ENCODE data around the gene EPHA6. TPM values are rescaled to one million over a fixed set of nuclear protein-coding genes. Genes with fewer than 3 reads are reported as not detected.

Gene EPHA6
- total RNA-seq, 1 experiment from 2014 or later: 0.61 TPM

DNA sequence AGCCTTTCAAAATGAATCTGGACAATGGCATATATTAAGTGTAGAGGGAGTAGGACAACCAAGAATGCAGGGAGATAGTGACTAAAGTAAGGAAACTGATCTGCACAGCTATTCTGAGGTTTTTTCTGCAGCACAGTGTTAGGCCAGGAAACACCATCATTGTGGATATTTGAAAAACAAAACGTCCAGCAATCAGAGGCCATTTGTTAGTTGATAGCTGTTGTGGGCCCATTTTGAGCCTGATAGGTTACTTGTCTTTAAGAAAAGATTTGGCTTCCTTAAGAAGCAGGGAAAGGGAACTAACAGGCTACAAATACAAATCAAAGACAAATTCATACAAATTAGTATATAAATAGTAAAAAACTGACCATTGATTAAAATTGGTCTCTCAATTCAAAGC is 574.4 kb downstream of the EPHA6 start:
- no peak overlapping the region for H2BK5ac ChIP-seq (ENCODE audit: insufficient read length, low read length)
- H3K4ac ChIP-seq (ENCODE audit: low read depth, low read length): no peak overlapping the region
- H3K23ac ChIP-seq (ENCODE audit: insufficient read length, low read depth, low read length): no peak overlapping the region
- H4K8ac ChIP-seq (replicated peaks; ENCODE audit: insufficient read length, low read depth, low read length): no peak overlapping the region
- no peaks in the 10 kb centered on the region for H3K27me3 ChIP-seq (ENCODE audit: insufficient read depth, low read length)
- H2BK120ac ChIP-seq (ENCODE audit: low read depth, low read length, poor library complexity, severe bottlenecking): no peak overlapping the region
- H3K9me3 Mint-ChIP-seq: peaks cover 22 to 30% of the 10 kb centered on the region in 2 experiments
- WGBS (ENCODE audit: extremely low coverage, insufficient read length, low lambda C conversion rate): no CpG with 5 or more reads among the region's 1 CpG
- TF ChIP-seq, protein P1, sequence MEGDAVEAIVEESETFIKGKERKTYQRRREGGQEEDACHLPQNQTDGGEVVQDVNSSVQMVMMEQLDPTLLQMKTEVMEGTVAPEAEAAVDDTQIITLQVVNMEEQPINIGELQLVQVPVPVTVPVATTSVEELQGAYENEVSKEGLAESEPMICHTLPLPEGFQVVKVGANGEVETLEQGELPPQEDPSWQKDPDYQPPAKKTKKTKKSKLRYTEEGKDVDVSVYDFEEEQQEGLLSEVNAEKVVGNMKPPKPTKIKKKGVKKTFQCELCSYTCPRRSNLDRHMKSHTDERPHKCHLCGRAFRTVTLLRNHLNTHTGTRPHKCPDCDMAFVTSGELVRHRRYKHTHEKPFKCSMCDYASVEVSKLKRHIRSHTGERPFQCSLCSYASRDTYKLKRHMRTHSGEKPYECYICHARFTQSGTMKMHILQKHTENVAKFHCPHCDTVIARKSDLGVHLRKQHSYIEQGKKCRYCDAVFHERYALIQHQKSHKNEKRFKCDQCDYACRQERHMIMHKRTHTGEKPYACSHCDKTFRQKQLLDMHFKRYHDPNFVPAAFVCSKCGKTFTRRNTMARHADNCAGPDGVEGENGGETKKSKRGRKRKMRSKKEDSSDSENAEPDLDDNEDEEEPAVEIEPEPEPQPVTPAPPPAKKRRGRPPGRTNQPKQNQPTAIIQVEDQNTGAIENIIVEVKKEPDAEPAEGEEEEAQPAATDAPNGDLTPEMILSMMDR (conservative IDR thresholded peaks at IDR 0.05): no peak
- no peak overlapping the region for H3K4me3 Mint-ChIP-seq
- no peak overlapping the region for H3K27ac ChIP-seq (ENCODE audit: insufficient read length, low read depth, low read length)
- no peak overlapping the region for H3K14ac ChIP-seq (ENCODE audit: insufficient read depth, low read length)
- H2AK5ac ChIP-seq (ENCODE audit: insufficient read length, low read length): no peak overlapping the region
- no peaks in the 10 kb centered on the region; the same call in 1 of the 2 replicates for H3K4me1 ChIP-seq (ENCODE audit: insufficient read depth, low read length)
- H2AFZ ChIP-seq (ENCODE audit: low read length): no peak overlapping the region
- no peak overlapping the region for H3K4me2 ChIP-seq (ENCODE audit: insufficient read depth, insufficient read length, low read length)
- H3K9me3 ChIP-seq (ENCODE audit: control insufficient read depth, low read depth, low read length): peaks cover 13% of the 10 kb centered on the region
- H3T11ph ChIP-seq (ENCODE audit: low read length): no peak overlapping the region
- no peak overlapping the region for H2BK12ac ChIP-seq (ENCODE audit: insufficient read length, low read depth, low read length)
- no peak overlapping the region for H3K18ac ChIP-seq (ENCODE audit: insufficient read length, low read depth, low read length)
- H3K4me1 Mint-ChIP-seq: peaks cover 3 to 13% of the 10 kb centered on the region in 2 experiments; a peak in 3 of 4 replicates
- DNase-seq: no peak
- H3K79me2 ChIP-seq (ENCODE audit: insufficient read depth, low read length): no peaks in the 10 kb centered on the region
- no peak overlapping the region for H2BK15ac ChIP-seq (ENCODE audit: low read depth, low read length)
- H3K56ac ChIP-seq (ENCODE audit: insufficient read length, low read depth, low read length): no peak overlapping the region
- H3K79me1 ChIP-seq (ENCODE audit: insufficient read depth, low read depth, low read length, poor library complexity, severe bottlenecking): no peaks in the 10 kb centered on the region
- peaks cover 17 to 30% (median 25%) of the 10 kb centered on the region in 3 experiments for H3K36me3 Mint-ChIP-seq (ENCODE audit: insufficient read depth in 1 of 3, low read depth in 3 of 3)
- no peaks in the 10 kb centered on the region; the same call in 1 of the 2 replicates for H3K27me3 Mint-ChIP-seq (ENCODE audit: low read depth)
- H4K91ac ChIP-seq (ENCODE audit: insufficient read length, low read depth, low read length): no peak overlapping the region
- H3K23me2 ChIP-seq (ENCODE audit: insufficient read length, low read depth, low read length, poor library complexity, severe bottlenecking): no peaks in the 10 kb centered on the region
- H4K5ac ChIP-seq (ENCODE audit: insufficient read length, low read depth, low read length): no peak overlapping the region
- no peak overlapping the region for H3K27ac Mint-ChIP-seq
- H3K9ac ChIP-seq (ENCODE audit: extremely low read depth, insufficient read length, low read length): no peak overlapping the region
- no peak overlapping the region for H2BK20ac ChIP-seq (ENCODE audit: low read depth, low read length, poor library complexity, severe bottlenecking)
- no peaks in the 10 kb centered on the region for H4K20me1 ChIP-seq (ENCODE audit: control insufficient read depth, insufficient read depth, insufficient read length)
